Liver (tissue), 9 donors: Measurements from ENCODE around the gene CDKL1. TPM values are rescaled to one million over a fixed set of nuclear protein-coding genes. Genes with fewer than 3 reads are reported as not detected.
A peak's percentile ranks its signal among the peaks of the same experiment; 100 is the strongest.
"Not testable (repeated sequence)": the region's sequence is repeated elsewhere in the genome, so short reads cannot be mapped to it uniquely, and the experiment has no call there.

Experiments
- DNase-seq: peaks from one replicate; pipeline ENCODE4 v3.0.0-alpha.2; 2017; ENCODE audit warnings: low spot score
- H3K27ac ChIP-seq, 2 donors: one replicate each; pipeline ENCODE4 v1.7.0; 2013; ENCODE audit warnings: inconsistent platforms in 2 of 2, low read length in 2 of 2, control low read depth in 1 of 2, low read depth in 1 of 2, mild to moderate bottlenecking in 1 of 2
- H3K27me3 ChIP-seq, 4 donors: one replicate each; pipeline versions ENCODE4 v1.6.1 to v1.7.0; 2013; ENCODE audit warnings: low read length in 3 of 4, inconsistent platforms in 1 of 4, mild to moderate bottlenecking in 1 of 4, moderate library complexity in 1 of 4; ENCODE audit not compliant: control insufficient read depth in 4 of 4, insufficient read depth in 4 of 4
- H3K36me3 ChIP-seq, 4 donors: one replicate each; pipeline versions ENCODE4 v1.6.1 to v1.7.0; 2013; ENCODE audit warnings: low read length in 3 of 4, mild to moderate bottlenecking in 3 of 4, low read depth in 1 of 4, moderate library complexity in 1 of 4; ENCODE audit not compliant: control insufficient read depth in 4 of 4, insufficient read depth in 3 of 4
- H3K4me1 ChIP-seq, 4 donors: one replicate each; pipeline versions ENCODE4 v1.6.1 to v1.7.0; 2013; ENCODE audit warnings: low read length in 3 of 4, mild to moderate bottlenecking in 3 of 4, moderate library complexity in 1 of 4; ENCODE audit not compliant: control insufficient read depth in 4 of 4, insufficient read depth in 4 of 4
- H3K4me3 ChIP-seq, 3 donors: one replicate each; pipeline versions ENCODE4 v1.6.1 to v1.7.0; 2013; ENCODE audit warnings: low read length in 3 of 3, control low read depth in 1 of 3, low read depth in 1 of 3, mild to moderate bottlenecking in 1 of 3
- H3K9ac ChIP-seq, 2 donors: one replicate each; pipeline ENCODE4 v1.7.0; 2013; ENCODE audit warnings: low read length in 2 of 2, mild to moderate bottlenecking in 2 of 2, moderate library complexity in 2 of 2, control low read depth in 1 of 2, low read depth in 1 of 2
- H3K9me3 ChIP-seq, 4 donors: one replicate each; pipeline versions ENCODE4 v1.6.1 to v1.7.0; 2013; ENCODE audit warnings: low read length in 3 of 4; ENCODE audit not compliant: control insufficient read depth in 4 of 4
- ATF3 ChIP-seq: IDR thresholded peaks from 2 replicates; pipeline ENCODE4 v1.6.1; 2016; ENCODE audit warnings: antibody characterized with exemption
- CTCF ChIP-seq: fragments of 150-350 bp; IDR thresholded peaks from 2 replicates; pipeline ENCODE4 v1.5.1; 2017; ENCODE audit warnings: improper control_type of control experiment, low read depth, low read length; ENCODE audit not compliant: missing input control
- EGR1 ChIP-seq, 2 donors: IDR thresholded peaks; 2 replicates each; pipeline ENCODE4 v1.6.1; 2016 to 2018; ENCODE audit warnings: antibody characterized with exemption in 2 of 2, low read depth in 2 of 2
- GABPA ChIP-seq, 2 donors: IDR thresholded peaks in 1 of 2; conservative IDR thresholded peaks in 1 of 2; 2 replicates each; pipeline ENCODE4 v1.6.1; 2016; ENCODE audit warnings: antibody characterized with exemption in 2 of 2, mild to moderate bottlenecking in 1 of 2, moderate library complexity in 1 of 2
- HNF4A ChIP-seq, 2 donors: conservative IDR thresholded peaks; 2 replicates each; pipeline ENCODE4 v1.6.1; 2016; ENCODE audit warnings: antibody characterized with exemption in 2 of 2, mild to moderate bottlenecking in 2 of 2
- HNF4G ChIP-seq: IDR thresholded peaks from 2 replicates; pipeline ENCODE4 v1.6.1; 2016; ENCODE audit warnings: antibody characterized with exemption
- JUND ChIP-seq, 2 donors: IDR thresholded peaks; 2 replicates each; pipeline ENCODE4 v1.6.1; 2016; ENCODE audit warnings: antibody characterized with exemption in 2 of 2
- NR2F2 ChIP-seq: IDR thresholded peaks from 2 replicates; pipeline ENCODE4 v1.6.1; 2016; ENCODE audit warnings: antibody characterized with exemption
- RAD21 ChIP-seq, 2 donors: IDR thresholded peaks; 2 replicates each; pipeline ENCODE4 v1.6.1; 2016; ENCODE audit warnings: antibody characterized with exemption in 2 of 2, mild to moderate bottlenecking in 2 of 2
- RXRA ChIP-seq, 2 donors: IDR thresholded peaks; 2 replicates each; pipeline ENCODE4 v1.6.1; 2017 to 2018; ENCODE audit warnings: antibody characterized with exemption in 2 of 2, mild to moderate bottlenecking in 1 of 2
- SP1 ChIP-seq: IDR thresholded peaks from 2 replicates; pipeline ENCODE4 v1.6.1; 2018; ENCODE audit warnings: antibody characterized with exemption, mild to moderate bottlenecking
- TAF1 ChIP-seq: conservative IDR thresholded peaks from 2 replicates; pipeline ENCODE4 v1.6.1; 2016; ENCODE audit warnings: antibody characterized with exemption, mild to moderate bottlenecking
- YY1 ChIP-seq: IDR thresholded peaks from 2 replicates; pipeline ENCODE4 v1.6.1; 2016; ENCODE audit warnings: antibody characterized with exemption, mild to moderate bottlenecking
- ZBTB33 ChIP-seq: IDR thresholded peaks from 2 replicates; pipeline ENCODE4 v1.6.1; 2016; ENCODE audit warnings: antibody characterized with exemption
- WGBS: extraction: QIAGEN DNeasy Blood & Tissue Kit; methylation state at CpG from one replicate; pipeline ENCODE4 v1.1.7; 2013; 5-methylcytosine and 5-hydroxymethylcytosine counted together
- polyA plus RNA-seq, 2 donors: library from polyadenylated mRNA; stranded (reverse) in 1 of 2; unstranded in 1 of 2; fragments of 200-250 nt in 1 of 2; fragments of >200 nt in 1 of 2; fragmentation: Nextera tagmentation in 1 of 2; extraction: Ambion mirVana in 1 of 2; gene quantifications; one replicate each; pipeline versions ENCODE4 v1.2.1 to v1.2.3, GENCODE V29; 2013 to 2015
- total RNA-seq, 2 donors: library from RNA; depleted of rRNA; stranded (reverse); fragments of >200 nt; gene quantifications; one replicate each; pipeline ENCODE4 v1.2.3, GENCODE V29; 2014
- TF ChIP-seq, protein P1 (sequence below): IDR thresholded peaks from 2 replicates; pipeline ENCODE4 v1.6.1; 2016; ENCODE audit warnings: antibody characterized with exemption
- donor health status: healthy.
- donor health status: healthy.
- donor health status: healthy.
- donor health status: healthy.
- donor health status: healthy.

CDKL1 gene
- total and polyA plus RNA-seq, 4 donors: 1.1 to 6.8 (median 2.1) TPM

- H3K9me3 ChIP-seq: no peaks in the 10 kb centered on the region
- 93% methylated on average over 1 of the region's 1 CpG for WGBS
- H3K9ac ChIP-seq: no peak overlapping the region
- TF ChIP-seq, protein P1, sequence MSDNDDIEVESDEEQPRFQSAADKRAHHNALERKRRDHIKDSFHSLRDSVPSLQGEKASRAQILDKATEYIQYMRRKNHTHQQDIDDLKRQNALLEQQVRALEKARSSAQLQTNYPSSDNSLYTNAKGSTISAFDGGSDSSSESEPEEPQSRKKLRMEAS: no peak
- TF ChIP-seq ATF3 (no peak), ZBTB33 (no peak), EGR1 (IDR thresholded peaks at IDR 0.05; ENCODE audit: low read depth in 2 of 2) (no peak), GABPA (IDR thresholded peaks at IDR 0.05 in 1 of 2, conservative IDR thresholded peaks at IDR 0.05 in 1 of 2) (no peak), HNF4A (conservative IDR thresholded peaks at IDR 0.05) (no peak), RXRA (IDR thresholded peaks at IDR 0.05) (no peak)
- H3K36me3 ChIP-seq: peaks cover 0 to 3% (median 0%) of the 10 kb centered on the region in 4 donors
- no peak overlapping the region for H3K4me3 ChIP-seq
- H3K4me1 ChIP-seq: peaks cover 0 to 13% (median 0%) of the 10 kb centered on the region in 4 donors
- H3K27ac ChIP-seq: no peak overlapping the region
- DNase-seq: no peak
- H3K27me3 ChIP-seq: no peaks in the 10 kb centered on the region
Measured at GRCh38 chr14:50319293-50319692, 77.4 kb downstream of the CDKL1 start.

GRCh38 chr14:50318031-50318626, 78.6 kb downstream of the CDKL1 start:
- Histone ChIP-seq H3K4me1 (peaks cover 0 to 18% (median 3%) of the 10 kb centered on the region in 4 donors), H3K9ac (no peak overlapping the region), H3K4me3 (no peak overlapping the region), H3K36me3 (no peaks in the 10 kb centered on the region), H3K27ac (no peak overlapping the region), H3K27me3 (no peaks in the 10 kb centered on the region), H3K9me3 (no peaks in the 10 kb centered on the region)
- 52% methylated on average over 4 of the region's 4 CpGs for WGBS
- no peak for TF ChIP-seq ZBTB33
- no peak for TF ChIP-seq NR2F2
- no peak for TF ChIP-seq GABPA (IDR thresholded peaks at IDR 0.05 in 1 of 2, conservative IDR thresholded peaks at IDR 0.05 in 1 of 2)
- TF ChIP-seq TAF1: no peak
- TF ChIP-seq CTCF: peak; percentile 49
- TF ChIP-seq YY1: no peak
- TF ChIP-seq JUND (IDR thresholded peaks at IDR 0.05): no peak
- TF ChIP-seq HNF4A (conservative IDR thresholded peaks at IDR 0.05): no peak
- no peak for TF ChIP-seq SP1
- TF ChIP-seq HNF4G: no peak
- no peak for TF ChIP-seq RXRA (IDR thresholded peaks at IDR 0.05)
- peak; percentile 72 to 77 for TF ChIP-seq RAD21 (IDR thresholded peaks at IDR 0.05)
- DNase-seq: no peak

- 97% methylated on average over 3 of the region's 3 CpGs for WGBS
Measured at GRCh38 chr14:50314098-50314497, 82.6 kb downstream of the CDKL1 start.

More at GRCh38 chr14:50314098-50314497, 82.6 kb downstream of the CDKL1 start:
- H3K27me3 ChIP-seq, H3K9ac ChIP-seq, H3K4me3 ChIP-seq, H3K9me3 ChIP-seq, H3K36me3 ChIP-seq, DNase-seq, H3K27ac ChIP-seq: not testable (repeated sequence)
- peaks cover 0 to 22% (median 16%) of the 10 kb centered on the region in 4 donors for H3K4me1 ChIP-seq
